Neutrophil (primary cell): ENCODE results near the gene C1QL2.

Experiments used
- H3K27ac ChIP-seq: fragments of 200-600 bp; sonication (generic); 2 replicates; pipeline ENCODE4 v1.5.1; 2016; ENCODE audit warnings: mild to moderate bottlenecking, moderate library complexity
- H3K27me3 ChIP-seq: fragments of 200-600 bp; sonication (generic); 2 replicates; pipeline ENCODE4 v1.6.0; 2016; ENCODE audit warnings: mild to moderate bottlenecking
- H3K36me3 ChIP-seq: fragments of 200-600 bp; sonication (generic); 2 replicates; pipeline ENCODE4 v1.5.1; 2017
- H3K4me1 ChIP-seq, 2 experiments: fragments of 200-600 bp in 1 of 2; sonication (generic) in 1 of 2; 1 replicate in 1 of 2; 2 replicates in 1 of 2; pipeline versions ENCODE4 v1.5.1 to v1.6.1; 2013 to 2016; ENCODE audit warnings: low read depth in 1 of 2, low read length in 1 of 2, mild to moderate bottlenecking in 1 of 2, moderate library complexity in 1 of 2; ENCODE audit not compliant: control insufficient read depth in 1 of 2, insufficient read depth in 1 of 2
- H3K4me3 ChIP-seq, 2 experiments: fragments of 200-600 bp in 1 of 2; sonication (generic) in 1 of 2; 1 replicate in 1 of 2; 2 replicates in 1 of 2; pipeline ENCODE4 v1.5.1; 2013 to 2016; ENCODE audit warnings: low read depth in 1 of 2, low read length in 1 of 2, mild to moderate bottlenecking in 1 of 2, moderate library complexity in 1 of 2
- H3K9me3 ChIP-seq: fragments of 200-600 bp; sonication (generic); 2 replicates; pipeline ENCODE4 v1.5.1; 2016
- TF ChIP-seq, protein P1 (sequence below): fragments of 200-600 bp; sonication (generic); IDR thresholded peaks from 2 replicates; pipeline ENCODE4 v1.5.1; 2016; ENCODE audit warnings: antibody characterized with exemption

The C1QL2 gene

DNA sequence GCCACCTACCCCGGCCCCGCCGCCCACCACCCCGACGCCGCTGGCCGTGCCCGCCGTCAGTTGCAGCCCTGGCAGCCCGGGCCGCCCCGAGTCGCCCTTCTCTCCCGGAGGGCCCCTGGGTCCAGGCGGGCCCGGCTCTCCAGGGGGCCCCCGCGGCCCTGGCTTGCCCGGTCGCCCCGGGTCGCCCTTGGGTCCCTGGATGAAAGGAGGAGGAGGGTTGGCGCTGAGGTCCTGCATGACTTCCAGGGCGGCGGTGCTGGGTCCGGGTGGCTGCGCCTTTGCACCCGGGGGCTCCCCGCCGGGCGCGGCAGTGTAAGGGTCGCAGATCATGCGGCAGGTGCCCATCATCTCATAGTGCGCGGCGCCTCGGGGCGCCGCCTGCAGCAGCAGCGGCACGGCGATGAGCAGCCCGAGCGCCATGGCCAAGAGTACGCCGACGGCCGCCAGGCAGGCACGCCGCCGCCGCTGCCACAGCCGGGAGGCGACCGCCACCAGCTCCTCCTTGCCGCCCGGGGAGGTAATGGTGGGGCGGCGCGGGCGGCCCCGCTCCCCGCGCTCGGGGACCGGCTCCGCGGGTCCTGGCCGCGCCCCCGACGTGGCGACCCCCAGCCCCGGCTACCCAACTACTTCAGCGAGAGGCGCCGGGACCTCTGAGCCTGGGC lies 570 bp downstream of the C1QL2 start:
- H3K27ac ChIP-seq = no peak overlapping the region
- no peaks in the 10 kb centered on the region for H3K36me3 ChIP-seq
- TF ChIP-seq, protein P1, sequence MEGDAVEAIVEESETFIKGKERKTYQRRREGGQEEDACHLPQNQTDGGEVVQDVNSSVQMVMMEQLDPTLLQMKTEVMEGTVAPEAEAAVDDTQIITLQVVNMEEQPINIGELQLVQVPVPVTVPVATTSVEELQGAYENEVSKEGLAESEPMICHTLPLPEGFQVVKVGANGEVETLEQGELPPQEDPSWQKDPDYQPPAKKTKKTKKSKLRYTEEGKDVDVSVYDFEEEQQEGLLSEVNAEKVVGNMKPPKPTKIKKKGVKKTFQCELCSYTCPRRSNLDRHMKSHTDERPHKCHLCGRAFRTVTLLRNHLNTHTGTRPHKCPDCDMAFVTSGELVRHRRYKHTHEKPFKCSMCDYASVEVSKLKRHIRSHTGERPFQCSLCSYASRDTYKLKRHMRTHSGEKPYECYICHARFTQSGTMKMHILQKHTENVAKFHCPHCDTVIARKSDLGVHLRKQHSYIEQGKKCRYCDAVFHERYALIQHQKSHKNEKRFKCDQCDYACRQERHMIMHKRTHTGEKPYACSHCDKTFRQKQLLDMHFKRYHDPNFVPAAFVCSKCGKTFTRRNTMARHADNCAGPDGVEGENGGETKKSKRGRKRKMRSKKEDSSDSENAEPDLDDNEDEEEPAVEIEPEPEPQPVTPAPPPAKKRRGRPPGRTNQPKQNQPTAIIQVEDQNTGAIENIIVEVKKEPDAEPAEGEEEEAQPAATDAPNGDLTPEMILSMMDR = no peak
- peaks cover 100% of the 10 kb centered on the region for H3K27me3 ChIP-seq
- H3K4me1 ChIP-seq = no peaks in the 10 kb centered on the region
- no peak overlapping the region for H3K4me3 ChIP-seq
- H3K9me3 ChIP-seq = no peaks in the 10 kb centered on the region

DNA sequence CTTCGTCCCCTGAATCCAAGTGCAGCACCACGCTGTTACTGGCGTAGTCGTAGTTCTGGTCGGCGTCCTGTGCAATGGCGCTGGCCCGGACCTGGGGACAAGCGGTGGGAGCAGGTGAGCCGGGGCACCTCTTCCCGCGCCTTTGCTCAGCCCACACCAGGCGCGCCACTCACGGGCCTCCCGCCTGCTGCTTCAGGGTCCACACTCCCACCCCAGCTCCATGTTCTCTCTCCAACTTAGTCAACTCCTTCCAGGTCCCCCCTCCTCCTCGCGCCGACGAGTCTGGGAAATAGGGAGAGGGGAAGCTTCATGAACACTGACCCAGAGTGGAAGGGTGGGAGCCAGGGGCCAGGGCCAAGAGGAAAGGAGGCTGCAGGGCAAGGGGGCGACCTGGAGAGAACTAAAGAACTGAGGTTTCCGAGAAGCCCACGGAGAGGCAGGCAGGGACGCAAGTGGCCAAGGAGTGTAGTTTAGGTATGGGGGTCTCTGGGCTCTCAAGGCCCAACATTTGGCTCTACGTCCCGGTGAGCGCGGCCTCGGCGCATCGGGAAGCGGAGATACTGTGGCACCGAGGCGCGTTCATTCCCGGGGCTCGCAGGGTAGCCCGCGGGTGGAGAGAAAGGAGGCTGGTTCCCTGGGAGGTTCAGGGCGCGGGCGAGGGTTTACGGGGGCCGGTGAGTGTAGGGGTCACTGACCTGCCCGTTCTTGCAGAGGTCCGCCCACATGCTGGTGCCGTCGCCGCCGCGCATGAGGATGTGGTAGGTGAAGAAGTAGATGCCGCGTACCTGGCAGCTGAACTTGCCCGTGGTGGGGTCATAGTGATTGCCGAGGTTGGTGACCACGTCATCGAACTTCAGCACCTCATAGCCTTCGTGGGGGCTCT lies 1.4 kb downstream of the C1QL2 start:
- TF ChIP-seq, protein P1 = no peak
- no peak overlapping the region for H3K4me3 ChIP-seq
- H3K27ac ChIP-seq = no peak overlapping the region
- H3K9me3 ChIP-seq = no peaks in the 10 kb centered on the region
- no peaks in the 10 kb centered on the region for H3K4me1 ChIP-seq
- H3K27me3 ChIP-seq = peaks cover 100% of the 10 kb centered on the region
- H3K36me3 ChIP-seq = no peaks in the 10 kb centered on the region

DNA sequence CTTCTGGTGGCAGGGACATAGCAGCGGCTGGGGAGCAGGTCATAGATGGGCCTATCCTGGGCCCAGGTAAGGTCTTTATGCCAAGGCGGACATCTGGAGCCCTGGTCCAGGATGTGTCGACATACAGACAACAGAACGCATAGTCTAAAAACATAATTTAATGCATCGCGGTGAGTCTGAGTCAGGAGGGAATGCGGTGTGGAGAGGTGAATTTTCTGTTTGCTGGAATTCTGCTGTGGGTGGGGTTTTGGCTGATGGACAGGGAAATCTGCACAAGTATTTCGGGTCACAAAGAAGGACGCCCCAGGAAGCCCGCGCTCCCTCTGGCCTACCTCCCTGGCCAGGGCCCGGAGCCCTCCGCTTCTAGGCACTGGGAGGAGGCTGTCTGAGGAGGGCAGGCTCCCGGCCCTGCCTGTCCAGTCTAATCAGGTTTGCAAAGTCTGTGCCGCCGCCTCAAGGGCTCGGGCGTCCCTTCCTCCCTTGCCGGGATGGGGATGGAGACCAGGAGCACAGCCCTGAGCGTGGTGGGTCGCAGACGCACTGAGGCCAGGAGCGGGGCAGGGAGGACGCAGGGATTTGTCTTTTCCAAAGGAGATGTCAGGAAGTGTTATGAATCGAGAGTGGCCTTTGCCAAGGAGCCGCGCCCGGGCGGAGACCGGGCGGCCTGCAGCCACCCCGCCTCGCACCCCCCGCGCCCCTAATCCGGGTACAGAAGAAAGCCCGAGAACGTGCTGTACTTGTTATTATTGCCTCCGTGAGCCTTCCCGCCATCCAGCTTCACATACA lies 2.3 kb downstream of the C1QL2 start:
- TF ChIP-seq, protein P1 = no peak
- H3K36me3 ChIP-seq = no peaks in the 10 kb centered on the region
- H3K27ac ChIP-seq = no peak overlapping the region
- H3K4me1 ChIP-seq = no peaks in the 10 kb centered on the region
- H3K4me3 ChIP-seq = no peak overlapping the region
- peaks cover 100% of the 10 kb centered on the region for H3K27me3 ChIP-seq
- no peaks in the 10 kb centered on the region for H3K9me3 ChIP-seq

DNA sequence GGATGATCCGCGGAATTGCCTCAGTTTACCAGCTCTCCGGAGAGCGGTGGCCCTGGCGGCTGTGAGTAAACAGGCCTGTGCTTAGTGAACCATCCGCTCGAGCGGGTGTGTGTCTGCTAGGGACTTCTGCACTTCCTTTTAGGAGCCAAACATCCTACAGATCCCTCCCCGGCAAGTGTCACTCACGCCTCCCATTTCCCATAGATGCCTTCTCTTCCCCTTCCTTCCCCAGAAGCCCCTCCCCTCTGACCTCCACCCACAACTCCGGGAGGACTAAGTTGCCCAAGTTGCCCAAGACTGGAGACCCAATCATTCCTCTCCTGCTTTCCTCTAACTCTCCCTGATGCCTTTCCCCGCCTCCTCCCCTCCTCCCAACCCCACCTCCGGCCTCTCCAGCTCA lies 2.9 kb downstream of the C1QL2 start:
- TF ChIP-seq, protein P1 = no peak
- Histone ChIP-seq H3K4me3 (no peak overlapping the region), H3K4me1 (no peaks in the 10 kb centered on the region), H3K36me3 (no peaks in the 10 kb centered on the region), H3K27me3 (peaks cover 100% of the 10 kb centered on the region), H3K9me3 (no peaks in the 10 kb centered on the region), H3K27ac (no peak overlapping the region)

- no peaks in the 10 kb centered on the region for H3K9me3 ChIP-seq
- H3K27me3 ChIP-seq = peaks cover 98% of the 10 kb centered on the region
- no peak overlapping the region for H3K27ac ChIP-seq
- TF ChIP-seq, protein P1 = no peak
- H3K4me3 ChIP-seq = no peak overlapping the region
- no peaks in the 10 kb centered on the region for H3K4me1 ChIP-seq
- no peaks in the 10 kb centered on the region for H3K36me3 ChIP-seq
Observed at GRCh38 chr2:119154076-119154475, 4.5 kb downstream of the C1QL2 start.
